ENCODE data around the gene NTM.

The NTM gene

DNA sequence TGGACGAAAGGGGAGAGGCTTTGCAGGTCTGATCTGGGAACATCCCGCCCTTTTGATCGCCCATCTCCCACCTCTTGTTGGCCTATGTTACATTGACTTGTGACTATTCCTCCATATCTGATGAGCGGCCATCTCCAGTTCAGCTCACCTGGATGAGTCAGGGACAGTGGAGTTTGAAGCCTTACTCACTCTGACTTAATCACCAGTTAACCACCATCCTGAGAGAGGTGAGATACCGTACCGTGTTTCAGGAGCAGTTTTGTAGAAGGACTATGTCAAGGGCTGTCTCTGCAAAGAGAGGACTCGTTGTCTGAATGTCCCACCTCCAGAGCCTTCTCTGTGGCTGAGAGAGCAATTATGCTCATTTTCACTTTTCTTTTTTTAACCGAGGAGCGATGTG is 771.7 kb downstream of the NTM start:
- no peak for DNase-seq

- DNase-seq: no peak
Observed at GRCh38 chr11:132142554-132142953, 772.1 kb downstream of the NTM start.

- no peak for DNase-seq
Observed at GRCh38 chr11:132147464-132147863, 777.0 kb downstream of the NTM start.

- no peak for DNase-seq
Observed at GRCh38 chr11:132154781-132155180, 784.4 kb downstream of the NTM start.

DNA sequence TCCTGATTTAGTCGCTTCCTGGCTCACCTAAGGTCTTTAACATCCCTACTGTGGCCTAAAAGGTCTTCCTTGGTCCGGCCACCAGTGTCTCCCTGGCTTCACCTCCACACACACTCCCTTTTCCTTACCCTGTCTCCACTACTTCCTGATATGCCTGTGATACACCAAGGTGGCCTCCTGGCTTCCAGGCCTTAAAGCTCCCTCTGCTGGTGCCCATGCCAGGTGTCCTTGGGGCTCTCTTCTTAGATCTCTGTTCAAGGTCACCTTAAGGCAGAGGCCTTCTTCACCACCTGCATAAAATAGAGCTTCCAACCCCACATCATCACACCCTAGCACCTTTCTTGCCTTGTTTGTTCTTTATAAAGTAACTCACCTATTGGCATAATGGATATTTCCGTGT is 787.7 kb downstream of the NTM start:
- DNase-seq: no peak

DNA sequence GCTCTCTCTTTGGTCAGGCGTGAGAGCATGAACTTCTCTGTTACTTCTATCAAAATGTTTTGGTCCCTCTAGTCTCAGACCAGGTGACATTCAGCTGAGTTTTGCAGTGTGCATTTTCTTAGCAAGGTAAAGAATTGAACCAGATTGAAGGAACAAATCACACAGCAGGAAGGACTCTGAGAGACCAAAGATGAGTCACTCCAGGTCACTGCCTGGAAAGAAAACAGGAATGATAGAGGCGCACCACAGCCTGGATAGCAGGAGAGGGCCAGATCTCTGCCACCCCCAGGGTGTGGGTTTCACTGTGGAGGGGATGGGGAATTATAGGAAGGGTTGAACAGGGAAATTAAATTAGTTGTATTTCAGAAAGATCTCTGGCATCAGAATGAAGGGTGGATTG is 788.3 kb downstream of the NTM start:
- no peak for DNase-seq

DNA sequence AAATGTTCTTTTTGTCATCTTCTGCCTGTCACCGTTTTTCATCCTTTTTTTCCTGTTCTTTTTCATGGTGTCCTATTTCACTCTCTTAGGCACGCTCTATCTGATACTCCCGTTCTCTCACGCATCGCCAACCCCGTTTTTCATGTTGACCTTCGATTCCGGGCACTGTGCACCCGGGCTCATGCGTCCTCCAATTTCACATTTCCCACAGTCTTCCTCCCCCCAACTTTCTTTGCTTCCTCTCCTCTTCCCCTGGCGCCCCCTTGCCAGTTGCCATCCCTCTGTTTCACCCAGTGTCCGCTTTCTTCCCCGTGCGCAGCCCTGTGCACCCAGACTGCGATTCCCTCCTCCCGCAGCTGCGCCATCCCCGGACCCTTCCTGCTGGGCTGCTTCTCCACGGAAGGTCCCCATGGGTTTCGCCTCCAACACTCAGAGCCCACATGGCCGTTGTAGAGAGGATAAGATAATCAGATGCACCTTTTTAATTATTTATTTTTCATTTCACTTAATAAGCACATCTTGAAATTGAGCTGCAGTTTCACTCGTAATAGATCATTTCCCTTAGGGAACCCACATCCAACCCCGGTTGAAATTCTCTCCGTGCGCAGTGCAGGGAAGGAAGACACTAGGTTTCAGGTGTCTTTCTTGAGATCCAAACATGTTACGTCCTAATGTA is 791.1 kb downstream of the NTM start:
- no peak for DNase-seq

GRCh38 chr11:132168344-132168981 is 798.0 kb downstream of the NTM start:
- no peak for DNase-seq

GRCh38 chr11:132171031-132171430 is 800.6 kb downstream of the NTM start:
- no peak for DNase-seq

DNA sequence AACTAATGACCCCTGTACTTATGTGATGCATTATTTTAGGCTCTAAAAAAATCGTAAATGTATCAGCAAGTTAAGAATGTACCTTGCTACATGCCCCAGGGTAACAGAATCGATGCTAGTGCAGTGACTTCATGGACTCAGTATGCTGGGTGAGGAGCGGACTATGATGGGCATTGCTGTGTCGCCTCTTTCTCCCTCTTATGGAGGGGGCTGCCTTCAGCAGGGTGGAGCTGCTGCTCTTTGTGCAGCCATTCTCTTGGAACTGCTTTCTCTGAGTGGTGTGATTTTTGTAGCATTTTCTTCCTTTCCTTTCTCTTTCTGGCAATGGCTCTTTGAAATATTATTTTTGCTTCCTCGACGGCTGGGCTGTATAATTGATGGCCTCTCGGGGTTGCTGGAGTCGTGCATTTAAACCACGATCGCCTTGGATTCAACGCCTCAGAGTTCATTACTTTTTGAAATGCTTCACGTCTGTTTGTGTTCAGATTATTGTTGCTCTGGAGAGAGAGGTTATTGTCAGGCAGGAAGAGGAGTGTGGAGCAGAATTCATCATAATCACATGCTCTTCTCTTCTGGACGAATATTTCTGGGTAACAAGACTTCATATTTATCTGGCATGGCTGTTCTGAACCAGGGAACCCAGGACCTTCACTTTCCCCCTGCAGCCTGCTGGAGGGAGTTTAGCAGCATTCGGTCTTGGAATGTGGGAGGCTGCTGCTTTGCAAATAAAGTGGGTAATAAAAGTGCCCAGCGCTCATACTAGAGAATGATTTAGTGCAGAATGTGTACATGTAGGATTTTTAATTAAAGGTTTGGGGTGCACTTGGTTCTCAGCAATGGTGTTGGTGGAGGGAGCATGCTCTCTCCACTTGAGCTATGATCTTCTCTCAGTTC is 804.2 kb downstream of the NTM start:
- DNase-seq: no peak

DNA sequence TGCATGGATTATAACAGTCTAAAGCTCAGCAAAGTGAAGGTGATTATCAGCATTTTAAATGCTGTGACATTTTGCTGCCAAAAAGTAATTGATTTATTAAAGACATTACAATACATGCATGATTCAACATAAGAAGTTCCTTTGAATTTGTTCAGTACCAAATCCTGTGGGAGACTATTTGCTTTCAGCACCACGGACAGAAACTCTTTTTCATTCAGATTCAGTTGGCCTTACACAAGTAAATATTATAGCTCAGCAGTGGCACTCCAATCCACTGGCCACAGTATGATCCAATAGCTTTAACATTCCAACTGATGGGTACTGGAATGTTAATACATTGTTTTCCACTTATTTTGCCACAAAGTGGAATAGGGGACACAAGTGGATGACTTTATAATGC is 806.7 kb downstream of the NTM start:
- DNase-seq: no peak

DNA sequence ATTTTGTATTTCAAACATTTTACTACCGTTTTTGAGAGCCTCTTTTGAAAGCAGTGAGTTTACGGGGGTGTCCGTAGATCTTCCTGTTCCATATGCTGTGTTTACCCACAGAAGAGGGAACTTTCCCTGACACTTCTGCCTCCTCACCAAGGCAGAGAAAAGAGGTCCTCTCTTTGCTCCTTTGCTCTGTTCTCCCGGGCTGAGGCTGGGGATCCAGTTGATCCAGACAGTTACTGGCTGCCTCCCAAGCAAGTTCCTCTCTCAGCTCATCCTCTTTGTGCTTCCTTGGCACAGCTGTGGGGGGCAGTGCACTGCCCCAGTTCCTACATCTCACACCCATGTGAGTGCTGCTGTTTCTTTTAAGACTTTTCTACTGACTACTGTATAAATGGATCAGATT is 813.7 kb downstream of the NTM start:
- no peak for DNase-seq

DNA sequence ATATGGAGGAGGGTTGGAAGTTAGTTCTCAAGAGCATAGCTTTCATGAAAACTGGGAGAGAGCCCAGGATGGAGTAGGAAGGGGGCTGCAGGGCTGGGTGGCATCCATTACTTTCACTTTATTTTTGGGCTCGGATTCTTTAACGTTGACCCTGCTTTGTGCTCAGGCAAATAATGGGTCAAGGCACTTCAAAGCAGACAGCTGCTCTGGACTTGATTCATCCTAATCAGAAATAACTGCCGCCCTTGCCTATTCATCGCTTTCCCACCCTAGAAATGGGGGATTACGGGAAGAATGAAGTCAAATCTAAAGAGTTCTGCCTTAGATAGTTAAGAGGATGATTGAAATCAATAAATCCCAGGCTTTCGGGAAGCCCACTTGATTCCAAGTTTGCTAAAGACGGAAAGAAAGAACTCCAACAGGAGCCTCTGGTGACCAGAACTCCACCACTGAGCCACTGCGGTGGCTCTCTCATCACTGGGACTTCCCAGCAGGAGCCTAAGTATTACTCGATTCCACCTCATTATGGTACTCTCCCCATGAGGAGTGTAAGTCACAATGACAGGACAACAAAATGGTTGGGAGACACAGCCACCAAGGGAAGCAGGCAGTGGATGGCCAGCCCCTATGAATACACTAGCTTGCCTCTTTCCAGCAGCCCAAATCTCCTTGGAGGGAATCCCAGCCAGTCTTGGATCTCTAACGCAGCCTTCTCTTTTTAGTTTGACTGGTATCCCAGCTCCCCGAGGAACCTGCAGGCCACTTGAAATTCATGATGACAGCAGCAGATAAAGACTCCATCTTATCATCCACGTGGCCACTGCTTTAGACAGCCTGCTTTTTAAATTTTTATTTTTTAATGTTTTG is 815.5 kb downstream of the NTM start:
- no peak for DNase-seq

DNA sequence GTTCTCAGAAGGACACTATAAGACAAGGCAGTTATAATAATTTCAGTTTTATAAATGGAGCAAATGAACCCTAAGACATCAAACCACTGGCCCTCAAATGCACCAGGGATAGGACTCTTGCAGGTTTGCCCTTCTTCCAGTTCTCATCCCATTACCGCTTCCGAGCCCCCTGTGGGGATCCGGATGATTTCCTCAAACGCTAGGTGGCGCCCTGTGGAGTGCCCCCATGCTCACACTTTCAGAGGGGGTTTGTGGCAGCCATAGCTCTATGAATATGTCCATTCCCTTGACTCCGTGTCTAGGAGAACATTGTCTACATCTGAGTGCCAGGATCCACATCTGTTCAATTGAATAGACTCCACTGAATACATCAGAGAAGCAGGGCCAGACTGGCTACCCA is 816.3 kb downstream of the NTM start:
- no peak for DNase-seq

DNA sequence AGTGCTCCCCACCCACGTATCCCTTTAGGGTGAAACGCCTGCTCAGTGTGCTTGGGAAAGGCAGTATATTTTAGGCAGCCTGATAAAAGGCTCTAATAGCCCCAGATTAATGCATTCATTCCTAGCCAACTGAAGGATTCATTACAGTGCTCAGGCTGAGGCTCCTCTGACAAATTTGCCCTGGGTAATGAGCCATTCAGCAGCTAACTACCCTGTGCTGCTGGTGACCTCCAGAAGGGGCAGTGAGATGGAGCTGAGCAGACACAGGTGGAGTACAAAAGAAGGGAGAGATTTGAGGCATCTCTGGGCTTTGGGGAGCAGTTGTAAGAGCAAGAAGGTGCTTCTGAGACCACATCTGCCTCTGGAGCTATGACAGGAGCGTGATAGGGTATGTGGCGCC is 817.0 kb downstream of the NTM start:
- no peak for DNase-seq

DNA sequence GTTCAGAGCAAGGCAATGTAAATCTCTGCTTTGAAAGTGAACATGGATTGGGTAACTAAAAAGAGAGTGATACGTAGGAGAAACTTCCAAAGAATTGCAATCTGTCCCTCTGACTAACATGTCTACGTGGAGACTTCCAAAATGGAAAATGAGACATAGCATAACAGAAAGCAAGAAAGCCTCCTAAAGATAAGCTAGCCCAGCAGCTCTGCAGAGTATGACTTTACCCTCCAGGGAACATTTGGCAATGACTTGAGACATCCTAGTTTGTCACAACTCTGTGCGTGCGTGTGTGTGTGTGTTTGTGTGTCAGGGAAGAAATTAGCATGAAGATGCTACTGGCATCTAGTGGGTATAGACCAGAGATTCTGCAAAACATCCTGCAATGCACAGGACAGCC is 817.4 kb downstream of the NTM start:
- no peak for DNase-seq

DNA sequence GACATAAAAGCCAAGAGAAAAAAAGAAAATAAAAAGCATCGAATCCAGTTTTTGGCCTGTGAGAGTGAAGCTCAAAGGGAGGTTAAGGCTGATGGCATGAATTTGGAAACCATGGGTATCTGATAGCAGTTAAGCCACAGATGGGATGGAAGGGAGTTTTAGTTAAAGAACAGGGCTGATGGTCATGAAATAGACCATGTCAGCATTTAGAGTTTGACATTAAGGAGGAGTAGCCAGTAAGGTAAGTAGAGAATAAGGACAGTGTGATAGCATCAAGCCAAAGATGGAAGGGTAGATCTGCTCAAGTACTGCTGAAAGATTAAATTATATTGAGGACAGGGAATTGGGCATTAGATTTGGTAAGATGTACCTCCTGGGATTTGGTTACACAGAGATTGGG is 826.5 kb downstream of the NTM start:
- DNase-seq: no peak

DNA sequence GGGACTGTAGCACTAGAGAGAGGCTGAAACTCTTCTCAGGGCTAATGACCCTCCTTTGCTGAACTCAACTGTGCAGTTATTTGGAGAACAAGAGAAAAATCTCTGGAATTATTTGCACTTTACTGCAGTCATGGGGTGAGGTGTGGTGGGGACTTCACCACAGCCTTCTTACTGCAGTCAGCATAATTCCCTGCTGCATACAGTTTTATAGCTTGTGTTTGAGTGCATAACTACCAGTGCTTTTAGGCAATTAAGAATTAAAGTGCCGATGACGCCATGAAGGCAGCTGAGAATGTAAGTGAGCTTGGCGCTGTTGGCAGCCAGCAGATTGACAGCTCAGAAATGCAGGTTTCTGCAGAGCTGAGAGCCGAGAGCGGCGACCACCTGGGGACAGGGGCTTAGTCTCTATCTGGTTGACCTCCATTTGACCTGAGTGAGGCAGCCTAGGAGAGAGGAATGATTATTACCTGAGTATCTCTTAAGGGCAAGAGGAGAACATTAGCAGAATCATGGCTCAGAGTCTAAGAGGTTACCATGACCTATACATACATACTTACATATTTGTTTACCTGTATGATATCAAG is 830.0 kb downstream of the NTM start:
- DNase-seq: no peak

DNA sequence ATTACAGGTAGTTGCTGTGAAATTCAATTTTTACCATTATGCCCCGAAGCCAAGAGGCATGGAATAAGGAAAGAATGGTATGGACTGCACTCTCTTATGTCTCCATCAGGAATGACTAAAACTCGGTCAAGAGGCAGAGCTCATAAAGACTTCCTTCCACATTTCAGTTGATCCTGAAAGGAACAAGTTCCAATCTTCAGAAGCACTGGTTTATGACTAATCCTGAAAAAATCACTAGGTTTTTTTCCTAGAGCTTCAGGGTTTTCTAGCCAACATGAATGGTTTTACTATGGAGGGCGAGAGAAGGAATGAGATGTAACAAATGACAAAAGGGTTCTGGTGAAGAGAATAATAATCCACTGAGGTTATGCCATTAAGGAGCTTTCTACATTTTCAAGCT is 832.2 kb downstream of the NTM start:
- no peak for DNase-seq

GRCh38 chr11:132205006-132205405 is 834.6 kb downstream of the NTM start:
- DNase-seq: no peak

GRCh38 chr11:132205496-132205895 is 835.1 kb downstream of the NTM start:
- no peak for DNase-seq

DNA sequence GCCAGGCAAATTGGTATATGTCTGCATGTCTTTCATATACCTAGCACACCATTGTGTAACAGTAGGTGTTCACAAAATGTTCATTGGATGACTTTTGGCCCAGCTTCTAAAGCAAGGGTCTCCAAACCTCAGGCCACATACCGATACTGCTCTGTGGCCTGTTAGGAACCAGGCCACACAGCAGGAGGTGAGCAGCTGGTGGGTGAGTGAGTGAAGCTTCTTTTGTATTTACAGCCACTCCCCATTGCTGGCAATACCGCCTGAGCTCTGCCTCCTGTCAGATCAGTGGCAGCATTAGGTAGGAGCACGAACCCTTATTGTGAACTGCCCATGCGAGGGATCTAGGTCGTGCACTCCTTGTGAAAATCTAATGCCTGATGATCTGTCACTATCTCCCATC is 836.6 kb downstream of the NTM start:
- DNase-seq: no peak

All from activated naive CD4-positive, alpha-beta T cell treated with Interleukin-2 at 50 U/mL for 16 hours (primary cell).